IMR-90 (cell line): Measurements from ENCODE around the gene CCDC83. TPM values are rescaled to one million over a fixed set of nuclear protein-coding genes. Genes with fewer than 3 reads are reported as not detected.
A peak's percentile ranks its signal among the peaks of the same experiment; 100 is the strongest.

Source experiments
- ATAC-seq: fragments of 200-7000 bp; cut with Tn5 transposase; 2 replicates; pipeline ENCODE4 v1.9.1; 2020; ENCODE audit warnings: low read depth, mild to moderate bottlenecking, moderate library complexity
- BruUV-seq: library from RNA; stranded (reverse); fragments of 400-500 nt; replicated peaks from 2 replicates; lab custom pipeline; 2021; lab: Mats Ljungman, UMichigan
- CTCF ChIA-PET: fragments of 300-600 bp; formaldehyde crosslinking; extraction: SDS; loops from one replicate; lab custom pipeline; 2021; ENCODE audit warnings: antibody characterized with exemption; lab: Yijun Ruan, JAX
- POLR2A ChIA-PET: fragments of 300-600 bp; sonication (Branson Sonifier 250); formaldehyde crosslinking; loops from one replicate; lab custom pipeline; 2022; ENCODE audit warnings: antibody characterized with exemption; ENCODE audit not compliant: unreplicated experiment; lab: Charles Lee
- DNase-seq: peaks from one replicate; pipeline ENCODE4 v3.0.0; 2013
- H2AFZ ChIP-seq: replicated peaks from 2 replicates; pipeline ENCODE3; 2013; ENCODE audit warnings: low read length, mild to moderate bottlenecking; ENCODE audit not compliant: poor library complexity
- H2AK5ac ChIP-seq: 2 replicates; pipeline ENCODE4 v1.6.1; 2013; ENCODE audit warnings: low read depth, low read length, inconsistent platforms
- H2AK9ac ChIP-seq: replicated peaks from 2 replicates; pipeline ENCODE3; 2013; ENCODE audit warnings: mild to moderate bottlenecking, low read depth, low read length, moderate library complexity; ENCODE audit not compliant: poor library complexity
- H2BK120ac ChIP-seq: 2 replicates; pipeline ENCODE4 v1.6.1; 2013; ENCODE audit warnings: low read depth, low read length, inconsistent platforms
- H2BK15ac ChIP-seq: 3 replicates; pipeline ENCODE4 v1.6.1; 2013; ENCODE audit warnings: low read depth, low read length, inconsistent platforms
- H2BK20ac ChIP-seq: 2 replicates; pipeline ENCODE4 v1.6.1; 2013; ENCODE audit warnings: low read depth, mild to moderate bottlenecking, inconsistent platforms, low read length, moderate library complexity
- H2BK5ac ChIP-seq: 2 replicates; pipeline ENCODE4 v1.6.1; 2013; ENCODE audit warnings: mild to moderate bottlenecking, low read depth, low read length, inconsistent platforms; ENCODE audit not compliant: poor library complexity, severe bottlenecking
- H3K14ac ChIP-seq: replicated peaks from 2 replicates; pipeline ENCODE4 v1.6.1; 2013; ENCODE audit warnings: low read depth, low read length, inconsistent platforms
- H3K18ac ChIP-seq: 2 replicates; pipeline ENCODE4 v1.6.1; 2013; ENCODE audit warnings: low read depth, low read length, control low read depth
- H3K23ac ChIP-seq: 2 replicates; pipeline ENCODE4 v1.6.1; 2013; ENCODE audit warnings: low read depth, low read length, inconsistent platforms
- H3K27ac ChIP-seq: 2 replicates; pipeline ENCODE4 v1.5.1; 2013; ENCODE audit warnings: mild to moderate bottlenecking, control low read depth, low read length; ENCODE audit not compliant: insufficient read depth
- H3K27me3 ChIP-seq: 2 replicates; pipeline ENCODE4 v1.6.1; 2013; ENCODE audit warnings: low read length; ENCODE audit not compliant: control insufficient read depth, insufficient read depth
- H3K36me3 ChIP-seq: 2 replicates; pipeline ENCODE4 v1.6.1; 2013; ENCODE audit warnings: low read length, mixed read lengths; ENCODE audit not compliant: control insufficient read depth, insufficient read depth
- H3K4ac ChIP-seq: 2 replicates; pipeline ENCODE4 v1.6.1; 2013; ENCODE audit warnings: low read depth, low read length, inconsistent platforms
- H3K4me1 ChIP-seq: 2 replicates; pipeline ENCODE4 v1.6.1; 2013; ENCODE audit warnings: low read length, mixed read lengths; ENCODE audit not compliant: control insufficient read depth, insufficient read depth
- H3K4me2 ChIP-seq: 2 replicates; pipeline ENCODE4 v1.6.1; 2013; ENCODE audit warnings: low read depth, mild to moderate bottlenecking, control low read depth, low read length, moderate library complexity
- H3K4me3 ChIP-seq: 2 replicates; pipeline ENCODE4 v1.5.1; 2013; ENCODE audit warnings: low read depth, mild to moderate bottlenecking, control low read depth, low read length, moderate library complexity; ENCODE audit not compliant: insufficient read depth
- H3K56ac ChIP-seq: 2 replicates; pipeline ENCODE4 v1.6.1; 2013; ENCODE audit warnings: low read length, inconsistent platforms; ENCODE audit not compliant: insufficient read depth; ENCODE audit errors: extremely low read depth
- H3K79me1 ChIP-seq, 2 experiments: 2 replicates each; pipeline ENCODE4 v1.6.1; 2013; ENCODE audit warnings: low read length in 2 of 2, inconsistent platforms in 1 of 2, low read depth in 1 of 2
- H3K9ac ChIP-seq: 2 replicates; pipeline ENCODE4 v1.6.1; 2013; ENCODE audit warnings: low read depth, low read length, control low read depth
- H3K9me1 ChIP-seq: 2 replicates; pipeline ENCODE4 v1.6.1; 2013; ENCODE audit warnings: low read length, inconsistent platforms; ENCODE audit not compliant: insufficient read depth
- H3K9me3 ChIP-seq: 2 replicates; pipeline ENCODE4 v1.6.1; 2013; ENCODE audit warnings: low read length; ENCODE audit not compliant: control insufficient read depth, insufficient read depth
- H4K20me1 ChIP-seq: 2 replicates; pipeline ENCODE4 v1.6.1; 2013; ENCODE audit warnings: low read length, inconsistent platforms; ENCODE audit not compliant: insufficient read depth
- H4K5ac ChIP-seq: 2 replicates; pipeline ENCODE4 v1.6.1; 2013; ENCODE audit warnings: mild to moderate bottlenecking, low read depth, low read length, control low read depth
- H4K8ac ChIP-seq, 2 experiments: 2 replicates each; pipeline ENCODE4 v1.6.1; 2013; ENCODE audit warnings: low read depth in 2 of 2, low read length in 2 of 2, control low read depth in 1 of 2, inconsistent platforms in 1 of 2
- H4K91ac ChIP-seq: 2 replicates; pipeline ENCODE4 v1.6.1; 2013; ENCODE audit warnings: low read depth, low read length, inconsistent platforms; ENCODE audit not compliant: insufficient read depth
- CEBPB ChIP-seq: IDR thresholded peaks from 2 replicates; pipeline ENCODE4 v1.6.1; 2012; ENCODE audit warnings: low read depth, low read length, improper control_type of control experiment
- RFX5 ChIP-seq: IDR thresholded peaks from 2 replicates; pipeline ENCODE4 v1.8.0; 2012; ENCODE audit warnings: low read depth, mild to moderate bottlenecking, low read length, moderate library complexity
- dilution Hi-C: fragments of 300-500 bp; cut with HindIII; formaldehyde crosslinking; loops from one replicate; pipeline ENCODE4 v1.14.3; 2018; ENCODE audit warnings: low sequenced_read_pairs; ENCODE audit not compliant: unreplicated experiment
- in situ Hi-C: fragments of 300-500 bp; cut with MboI; formaldehyde crosslinking; loops from 3 replicates; pipeline ENCODE4 v1.14.3; 2019; ENCODE audit warnings: low sequenced_read_pairs, inconsistent platforms, mixed read lengths
- intact Hi-C: fragments of 100-400 bp; cut with micrococcal nuclease; formaldehyde crosslinking; loops from 2 replicates; pipeline ENCODE4 v1.10.0; 2022
- polyA plus RNA-seq, 3 experiments: library from polyadenylated mRNA; depleted of rRNA; stranded (reverse); fragments of >200 nt; gene quantifications; 2 replicates each; pipeline ENCODE4 v1.2.3, GENCODE V29; 2012; ENCODE audit warnings: low replicate concordance in 1 of 3
- total RNA-seq: library from RNA; depleted of rRNA; stranded (reverse); fragments of >200 nt; gene quantifications from 2 replicates; pipeline ENCODE4 v1.2.3, GENCODE V29; 2012

Gene CCDC83
- total and polyA plus RNA-seq, 2 of the 4 experiments (the other 2 are of a cell fraction) = not detected

- Histone ChIP-seq H4K91ac (no peak overlapping the region), H4K8ac (no peak overlapping the region), H3K27me3 (no peaks in the 10 kb centered on the region), H2AFZ (no peak overlapping the region), H3K18ac (no peak overlapping the region), H2AK9ac (no peak overlapping the region), H3K27ac (no peak overlapping the region), H3K36me3 (no peaks in the 10 kb centered on the region), H3K4me3 (no peak overlapping the region), H2BK5ac (no peak overlapping the region), H3K79me1 (peaks cover 0 to 6% of the 10 kb centered on the region in 2 experiments; a peak in 1 of 4 replicates), H3K14ac (no peak overlapping the region), H3K9me3 (no peaks in the 10 kb centered on the region; the same call in 1 of the 2 replicates), H3K9ac (no peak overlapping the region), H2BK120ac (no peak overlapping the region), H2BK20ac (no peak overlapping the region), H4K20me1 (no peaks in the 10 kb centered on the region), H2AK5ac (no peak overlapping the region), H3K4me1 (peaks cover 2% of the 10 kb centered on the region; the same call in 1 of the 2 replicates), H3K9me1 (peaks cover 7% of the 10 kb centered on the region; the same call in 1 of the 2 replicates), H2BK15ac (no peak overlapping the region), H3K23ac (no peak overlapping the region), H4K5ac (no peak overlapping the region), H3K4ac (no peak overlapping the region), H3K4me2 (no peak overlapping the region), H3K56ac (no peak overlapping the region)
- POLR2A ChIA-PET = no interaction called here
- dilution Hi-C loops = no loop called here
- CTCF ChIA-PET = interaction anchor here (0.6 kb wide), 1 partner anchor 326 kb away, joined by 7 read pairs; no protein-coding TSS in a partner anchor
- no TSS peak for BruUV-seq
- ATAC-seq = no peak
- in situ Hi-C loops = no loop called here
- DNase-seq = no peak
- no peak for TF ChIP-seq RFX5
- 0 out of 2 replicates have a peak, but pooled peaks have one; percentile 2 for TF ChIP-seq CEBPB
- intact Hi-C loops = no loop called here
These were observed 7.7 kb upstream of the CCDC83 start for GRCh38 chr11:85847436-85847835.
